ENCODE results near the gene RFESD. TPM values are rescaled to one million over a fixed set of nuclear protein-coding genes. Genes with fewer than 3 reads are reported as not detected.

RFESD gene
- total and polyA plus RNA-seq, 5 experiments from 2014 or later: 5.6 to 13.4 (median 9.3) TPM

- Mint-ChIP-seq H3K4me3 (no peak overlapping the region), H3K9me3 (no peaks in the 10 kb centered on the region), H3K4me1 (peaks cover 4 to 31% (median 16%) of the 10 kb centered on the region in 4 donors), H3K27me3 (no peaks in the 10 kb centered on the region), H3K27ac (no peak overlapping the region), H3K36me3 (peaks cover 7 to 30% (median 8%) of the 10 kb centered on the region in 3 donors)
- DNase-seq: no peak
- POLR2A ChIA-PET: no interaction called here
- no peak for ATAC-seq
These were observed 3.5 kb downstream of the RFESD start for GRCh38 chr5:95649842-95650620.

GRCh38 chr5:95652849-95653248, 6.3 kb downstream of the RFESD start:
- no peak overlapping the region for H3K4me3 Mint-ChIP-seq
- peaks cover 4 to 15% (median 9%) of the 10 kb centered on the region in 4 donors for H3K4me1 Mint-ChIP-seq
- ATAC-seq: no peak
- H3K36me3 Mint-ChIP-seq: peaks cover 7 to 49% (median 8%) of the 10 kb centered on the region in 3 donors
- no peak for DNase-seq
- H3K9me3 Mint-ChIP-seq: no peaks in the 10 kb centered on the region
- POLR2A ChIA-PET: no interaction called here
- H3K27me3 Mint-ChIP-seq: no peaks in the 10 kb centered on the region
- H3K27ac Mint-ChIP-seq: no peak overlapping the region

- ATAC-seq: no peak
These were observed 7.6 kb downstream of the RFESD start for GRCh38 chr5:95654196-95654595.

DNA sequence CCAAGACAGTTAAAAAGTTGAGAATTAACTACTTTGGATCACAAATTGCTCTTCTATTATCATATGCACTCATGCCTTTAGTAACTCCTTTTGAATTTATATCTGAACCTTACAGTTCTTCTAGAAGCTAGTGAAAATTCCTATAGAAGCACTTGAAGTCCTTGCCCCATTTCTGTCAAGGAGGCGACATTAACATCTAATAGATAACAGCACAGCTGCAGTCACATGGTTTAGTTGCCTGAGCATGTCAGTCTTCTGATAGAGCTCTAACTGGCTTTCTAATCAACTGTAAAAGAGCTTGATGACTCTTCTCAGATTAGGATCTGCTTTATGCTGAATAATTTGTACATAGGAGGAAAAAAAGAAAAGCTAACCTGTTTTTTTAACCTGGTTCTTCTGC, 9.0 kb downstream of the RFESD start:
- POLR2A ChIA-PET: interaction anchor here (1.0 kb wide), 1 partner anchor 11 kb away, joined by 3 read pairs; no protein-coding TSS in a partner anchor
- no peak for ATAC-seq

More at GRCh38 chr5:95654196-95654595, 7.6 kb downstream of the RFESD start:
- Mint-ChIP-seq H3K9me3 (no peaks in the 10 kb centered on the region), H3K36me3 (peaks cover 7 to 55% (median 8%) of the 10 kb centered on the region in 3 donors), H3K4me3 (no peak overlapping the region), H3K27me3 (no peaks in the 10 kb centered on the region), H3K4me1 (peaks cover 4 to 8% (median 6%) of the 10 kb centered on the region in 4 donors), H3K27ac (no peak overlapping the region)
- POLR2A ChIA-PET: no interaction called here
- no peak for DNase-seq

GRCh38 chr5:95660060-95660459, 13.5 kb downstream of the RFESD start:
- ATAC-seq: no peak
- POLR2A ChIA-PET: no interaction called here
- H3K27ac Mint-ChIP-seq: no peak overlapping the region

More for the DNA sequence above, 9.0 kb downstream of the RFESD start:
- no peaks in the 10 kb centered on the region for H3K27me3 Mint-ChIP-seq
- H3K36me3 Mint-ChIP-seq: peaks cover 7 to 57% (median 8%) of the 10 kb centered on the region in 3 donors
- DNase-seq: no peak
- no peaks in the 10 kb centered on the region for H3K9me3 Mint-ChIP-seq
- no peak overlapping the region for H3K4me3 Mint-ChIP-seq
- H3K27ac Mint-ChIP-seq: no peak overlapping the region
- no peaks in the 10 kb centered on the region for H3K4me1 Mint-ChIP-seq

GRCh38 chr5:95662946-95663345, 16.4 kb downstream of the RFESD start:
- peaks cover 0 to 2% (median 0%) of the 10 kb centered on the region in 5 donors for H3K27me3 Mint-ChIP-seq

More at GRCh38 chr5:95660060-95660459, 13.5 kb downstream of the RFESD start:
- Mint-ChIP-seq H3K36me3 (peaks cover 0 to 27% (median 0%) of the 10 kb centered on the region in 3 donors), H3K4me3 (no peak overlapping the region), H3K4me1 (peaks cover 0 to 3% (median 0%) of the 10 kb centered on the region in 4 donors), H3K9me3 (no peaks in the 10 kb centered on the region), H3K27me3 (no peaks in the 10 kb centered on the region)
- no peak for DNase-seq

DNA sequence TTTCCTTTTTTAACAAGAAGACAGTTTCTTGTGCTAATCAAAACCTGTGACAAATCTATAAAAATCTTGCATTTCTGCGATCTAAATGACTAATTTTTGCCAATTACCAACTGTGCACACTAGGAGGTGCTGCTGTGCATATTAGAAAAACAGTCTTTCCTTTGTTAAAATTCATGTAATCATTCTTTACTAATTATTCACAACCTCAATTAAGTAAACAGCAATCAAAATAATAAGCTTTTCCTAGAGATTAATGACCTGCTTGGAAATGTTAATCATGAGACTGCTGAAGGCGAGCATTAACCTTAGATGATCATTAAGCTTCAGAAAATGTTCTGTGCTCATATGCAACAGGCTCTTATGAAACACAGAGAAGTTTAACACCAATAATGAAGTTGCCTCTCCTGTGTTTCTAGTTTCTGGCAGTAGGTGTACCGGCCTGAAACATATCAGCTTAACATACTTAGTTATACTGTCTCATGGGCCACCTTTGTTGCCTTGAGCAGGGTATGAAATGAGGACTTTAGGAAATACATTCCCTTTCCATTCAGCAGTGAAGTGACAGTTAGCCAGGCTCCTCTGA, 17.7 kb downstream of the RFESD start:
- Mint-ChIP-seq H3K9me3 (no peaks in the 10 kb centered on the region), H3K27ac (no peak overlapping the region), H3K36me3 (peaks cover 0 to under 1% (median 0%) of the 10 kb centered on the region in 3 donors), H3K4me1 (peaks cover 0 to 3% (median 0%) of the 10 kb centered on the region in 4 donors), H3K4me3 (no peak overlapping the region), H3K27me3 (peaks cover 0 to 2% (median 0%) of the 10 kb centered on the region in 5 donors)
- POLR2A ChIA-PET: no interaction called here
- peak in 5 of 10 donors; percentile 5 to 43 (median 23) for DNase-seq
- ATAC-seq: no peak

More at GRCh38 chr5:95662946-95663345, 16.4 kb downstream of the RFESD start:
- POLR2A ChIA-PET: no interaction called here
- H3K27ac Mint-ChIP-seq: no peak overlapping the region
- no peaks in the 10 kb centered on the region for H3K9me3 Mint-ChIP-seq
- peaks cover 0 to 3% (median 0%) of the 10 kb centered on the region in 4 donors for H3K4me1 Mint-ChIP-seq
- no peak overlapping the region for H3K4me3 Mint-ChIP-seq
- H3K36me3 Mint-ChIP-seq: peaks cover 0 to 8% (median 0%) of the 10 kb centered on the region in 3 donors
- DNase-seq (no peak), ATAC-seq (no peak)

DNA sequence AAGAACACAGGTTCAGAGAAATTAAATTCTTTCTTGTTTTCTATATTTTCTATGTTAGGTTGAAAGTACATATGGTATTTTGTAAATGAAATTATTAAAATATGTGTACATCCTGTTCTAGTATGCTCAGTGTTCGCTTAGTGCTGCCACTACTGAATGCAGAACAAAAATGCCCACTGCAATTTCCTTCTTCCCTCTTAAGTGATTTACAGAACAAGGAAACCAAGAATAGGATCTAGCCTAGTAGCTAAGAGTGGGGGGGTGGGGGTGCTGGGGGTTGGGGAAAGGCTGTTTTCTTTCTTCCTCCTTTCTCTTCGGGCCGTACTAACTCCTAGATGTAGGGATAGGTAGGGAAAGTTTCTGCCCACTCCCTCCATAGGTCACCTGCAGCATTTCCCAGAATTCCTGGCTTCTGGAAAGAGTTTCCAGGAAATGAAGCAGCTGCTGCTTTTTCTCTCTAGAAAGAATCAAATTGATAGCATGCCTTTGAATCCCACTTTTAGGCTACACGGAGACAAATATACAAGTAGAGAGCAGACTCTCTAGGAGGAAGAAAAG, 20.6 kb downstream of the RFESD start:
- H3K4me1 Mint-ChIP-seq: peaks cover 0 to 3% (median 0%) of the 10 kb centered on the region in 4 donors
- H3K36me3 Mint-ChIP-seq: no peaks in the 10 kb centered on the region
- POLR2A ChIA-PET: interaction anchor here (0.8 kb wide), 1 partner anchor 12 kb away, joined by 3 read pairs; no protein-coding TSS in a partner anchor
- peaks cover 0 to 7% (median 0%) of the 10 kb centered on the region in 5 donors for H3K27me3 Mint-ChIP-seq
- ATAC-seq: no peak
- DNase-seq: no peak
- H3K9me3 Mint-ChIP-seq: no peaks in the 10 kb centered on the region
- H3K27ac Mint-ChIP-seq: no peak overlapping the region
- no peak overlapping the region for H3K4me3 Mint-ChIP-seq

DNA sequence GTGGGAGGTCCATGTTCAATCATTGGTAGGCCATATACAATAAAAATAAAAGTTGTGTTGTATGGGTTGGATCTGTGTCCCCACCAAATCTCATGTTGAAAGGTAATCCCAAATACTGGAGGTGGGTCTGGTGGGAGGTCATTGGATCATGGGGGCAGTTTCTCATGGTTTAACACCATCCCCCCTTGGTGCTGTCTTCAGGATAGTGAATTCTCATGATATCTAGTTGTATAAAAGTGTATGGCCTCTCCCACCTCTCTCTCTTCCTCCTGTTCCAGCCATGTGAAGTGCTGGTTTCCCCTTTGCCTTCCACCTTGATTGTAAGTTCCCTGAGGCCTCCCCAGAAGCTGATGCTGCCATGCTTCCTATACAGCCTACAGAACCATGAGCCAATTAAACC, 21.1 kb downstream of the RFESD start:
- peaks cover 0 to 7% (median 0%) of the 10 kb centered on the region in 5 donors for H3K27me3 Mint-ChIP-seq
- DNase-seq (no peak), ATAC-seq (no peak)
- peaks cover 0 to 3% (median 0%) of the 10 kb centered on the region in 4 donors for H3K4me1 Mint-ChIP-seq
- no peaks in the 10 kb centered on the region for H3K36me3 Mint-ChIP-seq
- POLR2A ChIA-PET: no interaction called here
- no peak overlapping the region for H3K27ac Mint-ChIP-seq
- H3K9me3 Mint-ChIP-seq: no peaks in the 10 kb centered on the region
- H3K4me3 Mint-ChIP-seq: no peak overlapping the region

- Mint-ChIP-seq H3K27me3 (peaks cover 0 to 8% (median 2%) of the 10 kb centered on the region in 5 donors), H3K27ac (no peak overlapping the region), H3K4me1 (peaks cover 0 to 3% (median 0%) of the 10 kb centered on the region in 4 donors), H3K9me3 (no peaks in the 10 kb centered on the region), H3K36me3 (no peaks in the 10 kb centered on the region), H3K4me3 (no peak overlapping the region)
- ATAC-seq (no peak), DNase-seq (no peak)
- POLR2A ChIA-PET: no interaction called here
These were observed 21.6 kb downstream of the RFESD start for GRCh38 chr5:95668216-95668615.

DNA sequence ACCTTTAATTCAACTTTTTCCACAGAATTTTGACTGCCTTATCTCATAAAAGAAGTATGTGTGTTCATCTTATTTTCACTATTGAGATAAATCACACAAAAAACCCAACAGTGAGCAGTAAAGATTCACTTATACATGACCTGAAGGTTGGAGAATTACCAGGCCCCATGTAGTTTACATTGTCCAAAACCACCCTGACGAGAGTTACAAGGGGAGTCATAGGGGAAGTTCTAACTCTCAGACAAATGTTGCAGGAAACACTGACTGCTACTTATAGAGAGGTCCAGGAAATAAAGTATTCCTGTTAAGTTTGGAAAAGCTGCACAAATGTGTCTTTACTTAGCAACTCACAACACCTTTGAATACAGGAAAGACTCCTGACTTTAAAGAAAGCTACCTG, 22.2 kb downstream of the RFESD start:
- DNase-seq: no peak
- no peaks in the 10 kb centered on the region for H3K9me3 Mint-ChIP-seq
- POLR2A ChIA-PET: interaction anchor here (0.6 kb wide), 1 partner anchor 10 kb away, joined by 3 read pairs; no protein-coding TSS in a partner anchor
- ATAC-seq: no peak
- peaks cover 0 to 3% (median 0%) of the 10 kb centered on the region in 4 donors for H3K4me1 Mint-ChIP-seq
- no peak overlapping the region for H3K4me3 Mint-ChIP-seq
- H3K27me3 Mint-ChIP-seq: peaks cover 0 to 8% (median 2%) of the 10 kb centered on the region in 5 donors
- H3K36me3 Mint-ChIP-seq: no peaks in the 10 kb centered on the region
- no peak overlapping the region for H3K27ac Mint-ChIP-seq

GRCh38 chr5:95669540-95669939, 23.0 kb downstream of the RFESD start:
- Mint-ChIP-seq H3K27ac (no peak overlapping the region), H3K9me3 (no peaks in the 10 kb centered on the region), H3K4me3 (no peak overlapping the region), H3K36me3 (no peaks in the 10 kb centered on the region), H3K4me1 (no peaks in the 10 kb centered on the region), H3K27me3 (peaks cover 0 to 8% (median 2%) of the 10 kb centered on the region in 5 donors)
- no peak for DNase-seq
- ATAC-seq: no peak
- POLR2A ChIA-PET: no interaction called here

- Mint-ChIP-seq H3K27me3 (peaks cover 0 to 8% (median 2%) of the 10 kb centered on the region in 5 donors), H3K36me3 (no peaks in the 10 kb centered on the region), H3K4me3 (no peak overlapping the region), H3K4me1 (no peaks in the 10 kb centered on the region), H3K9me3 (no peaks in the 10 kb centered on the region), H3K27ac (no peak overlapping the region)
- no peak for DNase-seq
- POLR2A ChIA-PET: interaction anchor here (0.6 kb wide), 1 partner anchor 24 kb away, joined by 3 read pairs; no protein-coding TSS in a partner anchor
- ATAC-seq: no peak
These were observed 23.4 kb downstream of the RFESD start for GRCh38 chr5:95669985-95670384.
